Liver (tissue), 9 donors: ENCODE data around the gene LPAR6. TPM values are rescaled to one million over a fixed set of nuclear protein-coding genes. Genes with fewer than 3 reads are reported as not detected.
"Not testable (repeated sequence)": the region's sequence is repeated elsewhere in the genome, so short reads cannot be mapped to it uniquely, and the experiment has no call there.

ENCODE experiments used
- DNase-seq: peaks from one replicate; pipeline ENCODE4 v3.0.0-alpha.2; 2017; ENCODE audit warnings: low spot score
- H3K27ac ChIP-seq, 2 donors: one replicate each; pipeline ENCODE4 v1.7.0; 2013; ENCODE audit warnings: inconsistent platforms in 2 of 2, low read length in 2 of 2, control low read depth in 1 of 2, low read depth in 1 of 2, mild to moderate bottlenecking in 1 of 2
- H3K27me3 ChIP-seq, 4 donors: one replicate each; pipeline versions ENCODE4 v1.6.1 to v1.7.0; 2013; ENCODE audit warnings: low read length in 3 of 4, inconsistent platforms in 1 of 4, mild to moderate bottlenecking in 1 of 4, moderate library complexity in 1 of 4; ENCODE audit not compliant: control insufficient read depth in 4 of 4, insufficient read depth in 4 of 4
- H3K36me3 ChIP-seq, 4 donors: one replicate each; pipeline versions ENCODE4 v1.6.1 to v1.7.0; 2013; ENCODE audit warnings: low read length in 3 of 4, mild to moderate bottlenecking in 3 of 4, low read depth in 1 of 4, moderate library complexity in 1 of 4; ENCODE audit not compliant: control insufficient read depth in 4 of 4, insufficient read depth in 3 of 4
- H3K4me1 ChIP-seq, 4 donors: one replicate each; pipeline versions ENCODE4 v1.6.1 to v1.7.0; 2013; ENCODE audit warnings: low read length in 3 of 4, mild to moderate bottlenecking in 3 of 4, moderate library complexity in 1 of 4; ENCODE audit not compliant: control insufficient read depth in 4 of 4, insufficient read depth in 4 of 4
- H3K4me3 ChIP-seq, 3 donors: one replicate each; pipeline versions ENCODE4 v1.6.1 to v1.7.0; 2013; ENCODE audit warnings: low read length in 3 of 3, control low read depth in 1 of 3, low read depth in 1 of 3, mild to moderate bottlenecking in 1 of 3
- H3K9ac ChIP-seq, 2 donors: one replicate each; pipeline ENCODE4 v1.7.0; 2013; ENCODE audit warnings: low read length in 2 of 2, mild to moderate bottlenecking in 2 of 2, moderate library complexity in 2 of 2, control low read depth in 1 of 2, low read depth in 1 of 2
- H3K9me3 ChIP-seq, 4 donors: one replicate each; pipeline versions ENCODE4 v1.6.1 to v1.7.0; 2013; ENCODE audit warnings: low read length in 3 of 4; ENCODE audit not compliant: control insufficient read depth in 4 of 4
- GABPA ChIP-seq, 2 donors: IDR thresholded peaks in 1 of 2; conservative IDR thresholded peaks in 1 of 2; 2 replicates each; pipeline ENCODE4 v1.6.1; 2016; ENCODE audit warnings: antibody characterized with exemption in 2 of 2, mild to moderate bottlenecking in 1 of 2, moderate library complexity in 1 of 2
- HNF4G ChIP-seq: IDR thresholded peaks from 2 replicates; pipeline ENCODE4 v1.6.1; 2016; ENCODE audit warnings: antibody characterized with exemption
- JUND ChIP-seq, 2 donors: IDR thresholded peaks; 2 replicates each; pipeline ENCODE4 v1.6.1; 2016; ENCODE audit warnings: antibody characterized with exemption in 2 of 2
- NR2F2 ChIP-seq: IDR thresholded peaks from 2 replicates; pipeline ENCODE4 v1.6.1; 2016; ENCODE audit warnings: antibody characterized with exemption
- RAD21 ChIP-seq, 2 donors: IDR thresholded peaks; 2 replicates each; pipeline ENCODE4 v1.6.1; 2016; ENCODE audit warnings: antibody characterized with exemption in 2 of 2, mild to moderate bottlenecking in 2 of 2
- SP1 ChIP-seq: IDR thresholded peaks from 2 replicates; pipeline ENCODE4 v1.6.1; 2018; ENCODE audit warnings: antibody characterized with exemption, mild to moderate bottlenecking
- WGBS: extraction: QIAGEN DNeasy Blood & Tissue Kit; methylation state at CpG from one replicate; pipeline ENCODE4 v1.1.7; 2013; 5-methylcytosine and 5-hydroxymethylcytosine counted together
- polyA plus RNA-seq, 2 donors: library from polyadenylated mRNA; stranded (reverse) in 1 of 2; unstranded in 1 of 2; fragments of 200-250 nt in 1 of 2; fragments of >200 nt in 1 of 2; fragmentation: Nextera tagmentation in 1 of 2; extraction: Ambion mirVana in 1 of 2; gene quantifications; one replicate each; pipeline versions ENCODE4 v1.2.1 to v1.2.3, GENCODE V29; 2013 to 2015
- total RNA-seq, 2 donors: library from RNA; depleted of rRNA; stranded (reverse); fragments of >200 nt; gene quantifications; one replicate each; pipeline ENCODE4 v1.2.3, GENCODE V29; 2014
- TF ChIP-seq, protein P1 (sequence below): IDR thresholded peaks from 2 replicates; pipeline ENCODE4 v1.6.1; 2016; ENCODE audit warnings: antibody characterized with exemption
- TF ChIP-seq, protein P2 (sequence below): fragments of 150-350 bp; IDR thresholded peaks from 2 replicates; pipeline ENCODE4 v1.5.1; 2017; ENCODE audit warnings: improper control_type of control experiment, low read depth, low read length; ENCODE audit not compliant: missing input control
- TF ChIP-seq, protein P3 (sequence below): IDR thresholded peaks from 2 replicates; pipeline ENCODE4 v1.6.1; 2016; ENCODE audit warnings: antibody characterized with exemption, mild to moderate bottlenecking
- TF ChIP-seq, protein P4 (sequence below): IDR thresholded peaks from 2 replicates; pipeline ENCODE4 v1.6.1; 2016; ENCODE audit warnings: antibody characterized with exemption
- donor health status: healthy.
- donor health status: healthy.
- donor health status: healthy.
- donor health status: healthy.
- donor health status: healthy.

Gene LPAR6
- total and polyA plus RNA-seq, 4 donors: 5.9 to 12.4 (median 9.5) TPM

DNA sequence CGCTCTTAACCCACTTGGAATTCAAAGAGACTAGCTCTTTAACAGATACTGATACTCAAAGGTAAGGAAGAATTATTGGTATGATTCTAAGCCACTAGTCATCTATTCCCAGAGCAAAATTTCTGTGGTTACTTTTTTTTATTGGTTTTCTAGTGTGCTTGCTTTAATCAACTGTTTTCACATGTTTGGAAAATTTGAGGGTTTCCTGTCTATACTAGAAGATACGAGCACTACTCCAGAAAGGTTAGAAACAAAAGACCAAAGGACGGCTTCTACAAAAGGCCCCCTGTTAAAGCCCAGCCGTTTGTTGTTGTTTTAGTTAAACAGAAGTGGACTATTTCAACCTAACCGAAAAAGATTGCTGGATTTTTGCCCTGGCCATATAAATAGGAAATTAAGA lies 18.5 kb upstream of the LPAR6 start:
- Histone ChIP-seq H3K27me3 (no peaks in the 10 kb centered on the region), H3K9ac (no peak overlapping the region), H3K9me3 (no peaks in the 10 kb centered on the region), H3K27ac (no peak overlapping the region), H3K4me3 (no peak overlapping the region), H3K36me3 (no peaks in the 10 kb centered on the region), H3K4me1 (no peaks in the 10 kb centered on the region)
- DNase-seq: no peak
- WGBS: 76% methylated on average over 5 of the region's 5 CpGs
- TF ChIP-seq, protein P1, sequence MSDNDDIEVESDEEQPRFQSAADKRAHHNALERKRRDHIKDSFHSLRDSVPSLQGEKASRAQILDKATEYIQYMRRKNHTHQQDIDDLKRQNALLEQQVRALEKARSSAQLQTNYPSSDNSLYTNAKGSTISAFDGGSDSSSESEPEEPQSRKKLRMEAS: no peak
- TF ChIP-seq, protein P2, sequence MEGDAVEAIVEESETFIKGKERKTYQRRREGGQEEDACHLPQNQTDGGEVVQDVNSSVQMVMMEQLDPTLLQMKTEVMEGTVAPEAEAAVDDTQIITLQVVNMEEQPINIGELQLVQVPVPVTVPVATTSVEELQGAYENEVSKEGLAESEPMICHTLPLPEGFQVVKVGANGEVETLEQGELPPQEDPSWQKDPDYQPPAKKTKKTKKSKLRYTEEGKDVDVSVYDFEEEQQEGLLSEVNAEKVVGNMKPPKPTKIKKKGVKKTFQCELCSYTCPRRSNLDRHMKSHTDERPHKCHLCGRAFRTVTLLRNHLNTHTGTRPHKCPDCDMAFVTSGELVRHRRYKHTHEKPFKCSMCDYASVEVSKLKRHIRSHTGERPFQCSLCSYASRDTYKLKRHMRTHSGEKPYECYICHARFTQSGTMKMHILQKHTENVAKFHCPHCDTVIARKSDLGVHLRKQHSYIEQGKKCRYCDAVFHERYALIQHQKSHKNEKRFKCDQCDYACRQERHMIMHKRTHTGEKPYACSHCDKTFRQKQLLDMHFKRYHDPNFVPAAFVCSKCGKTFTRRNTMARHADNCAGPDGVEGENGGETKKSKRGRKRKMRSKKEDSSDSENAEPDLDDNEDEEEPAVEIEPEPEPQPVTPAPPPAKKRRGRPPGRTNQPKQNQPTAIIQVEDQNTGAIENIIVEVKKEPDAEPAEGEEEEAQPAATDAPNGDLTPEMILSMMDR: no peak
- TF ChIP-seq SP1: no peak
- TF ChIP-seq NR2F2: no peak

DNA sequence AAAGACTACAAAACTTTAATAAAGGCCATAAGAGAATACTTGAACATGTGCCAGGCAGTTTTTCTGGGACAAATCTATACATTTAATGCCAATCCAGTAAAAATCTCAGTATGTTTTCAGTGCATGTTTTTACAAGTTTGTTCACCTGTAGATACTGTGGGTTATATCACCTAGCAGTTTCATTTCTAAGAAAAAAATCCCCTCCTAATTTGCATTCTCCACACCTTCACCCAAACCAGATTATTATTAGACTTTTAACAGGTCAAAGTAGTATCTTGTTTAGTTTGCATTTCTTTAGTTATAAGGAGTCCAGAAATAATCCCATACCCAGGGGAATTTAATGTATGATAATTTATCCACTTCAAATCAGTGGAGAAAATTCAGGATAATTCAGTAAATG lies 17.0 kb upstream of the LPAR6 start:
- TF ChIP-seq, protein P3, sequence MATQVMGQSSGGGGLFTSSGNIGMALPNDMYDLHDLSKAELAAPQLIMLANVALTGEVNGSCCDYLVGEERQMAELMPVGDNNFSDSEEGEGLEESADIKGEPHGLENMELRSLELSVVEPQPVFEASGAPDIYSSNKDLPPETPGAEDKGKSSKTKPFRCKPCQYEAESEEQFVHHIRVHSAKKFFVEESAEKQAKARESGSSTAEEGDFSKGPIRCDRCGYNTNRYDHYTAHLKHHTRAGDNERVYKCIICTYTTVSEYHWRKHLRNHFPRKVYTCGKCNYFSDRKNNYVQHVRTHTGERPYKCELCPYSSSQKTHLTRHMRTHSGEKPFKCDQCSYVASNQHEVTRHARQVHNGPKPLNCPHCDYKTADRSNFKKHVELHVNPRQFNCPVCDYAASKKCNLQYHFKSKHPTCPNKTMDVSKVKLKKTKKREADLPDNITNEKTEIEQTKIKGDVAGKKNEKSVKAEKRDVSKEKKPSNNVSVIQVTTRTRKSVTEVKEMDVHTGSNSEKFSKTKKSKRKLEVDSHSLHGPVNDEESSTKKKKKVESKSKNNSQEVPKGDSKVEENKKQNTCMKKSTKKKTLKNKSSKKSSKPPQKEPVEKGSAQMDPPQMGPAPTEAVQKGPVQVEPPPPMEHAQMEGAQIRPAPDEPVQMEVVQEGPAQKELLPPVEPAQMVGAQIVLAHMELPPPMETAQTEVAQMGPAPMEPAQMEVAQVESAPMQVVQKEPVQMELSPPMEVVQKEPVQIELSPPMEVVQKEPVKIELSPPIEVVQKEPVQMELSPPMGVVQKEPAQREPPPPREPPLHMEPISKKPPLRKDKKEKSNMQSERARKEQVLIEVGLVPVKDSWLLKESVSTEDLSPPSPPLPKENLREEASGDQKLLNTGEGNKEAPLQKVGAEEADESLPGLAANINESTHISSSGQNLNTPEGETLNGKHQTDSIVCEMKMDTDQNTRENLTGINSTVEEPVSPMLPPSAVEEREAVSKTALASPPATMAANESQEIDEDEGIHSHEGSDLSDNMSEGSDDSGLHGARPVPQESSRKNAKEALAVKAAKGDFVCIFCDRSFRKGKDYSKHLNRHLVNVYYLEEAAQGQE: no peak
- TF ChIP-seq GABPA (IDR thresholded peaks at IDR 0.05 in 1 of 2, conservative IDR thresholded peaks at IDR 0.05 in 1 of 2) (no peak), RAD21 (IDR thresholded peaks at IDR 0.05) (no peak), HNF4G (no peak), JUND (IDR thresholded peaks at IDR 0.05) (no peak)
- TF ChIP-seq, protein P4, sequence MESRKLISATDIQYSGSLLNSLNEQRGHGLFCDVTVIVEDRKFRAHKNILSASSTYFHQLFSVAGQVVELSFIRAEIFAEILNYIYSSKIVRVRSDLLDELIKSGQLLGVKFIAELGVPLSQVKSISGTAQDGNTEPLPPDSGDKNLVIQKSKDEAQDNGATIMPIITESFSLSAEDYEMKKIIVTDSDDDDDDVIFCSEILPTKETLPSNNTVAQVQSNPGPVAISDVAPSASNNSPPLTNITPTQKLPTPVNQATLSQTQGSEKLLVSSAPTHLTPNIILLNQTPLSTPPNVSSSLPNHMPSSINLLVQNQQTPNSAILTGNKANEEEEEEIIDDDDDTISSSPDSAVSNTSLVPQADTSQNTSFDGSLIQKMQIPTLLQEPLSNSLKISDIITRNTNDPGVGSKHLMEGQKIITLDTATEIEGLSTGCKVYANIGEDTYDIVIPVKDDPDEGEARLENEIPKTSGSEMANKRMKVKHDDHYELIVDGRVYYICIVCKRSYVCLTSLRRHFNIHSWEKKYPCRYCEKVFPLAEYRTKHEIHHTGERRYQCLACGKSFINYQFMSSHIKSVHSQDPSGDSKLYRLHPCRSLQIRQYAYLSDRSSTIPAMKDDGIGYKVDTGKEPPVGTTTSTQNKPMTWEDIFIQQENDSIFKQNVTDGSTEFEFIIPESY: no peak
- Histone ChIP-seq H3K9ac (no peak overlapping the region), H3K4me1 (no peaks in the 10 kb centered on the region), H3K27ac (no peak overlapping the region), H3K9me3 (no peaks in the 10 kb centered on the region), H3K36me3 (no peaks in the 10 kb centered on the region), H3K4me3 (no peak overlapping the region), H3K27me3 (no peaks in the 10 kb centered on the region)
- no peak for DNase-seq

DNA sequence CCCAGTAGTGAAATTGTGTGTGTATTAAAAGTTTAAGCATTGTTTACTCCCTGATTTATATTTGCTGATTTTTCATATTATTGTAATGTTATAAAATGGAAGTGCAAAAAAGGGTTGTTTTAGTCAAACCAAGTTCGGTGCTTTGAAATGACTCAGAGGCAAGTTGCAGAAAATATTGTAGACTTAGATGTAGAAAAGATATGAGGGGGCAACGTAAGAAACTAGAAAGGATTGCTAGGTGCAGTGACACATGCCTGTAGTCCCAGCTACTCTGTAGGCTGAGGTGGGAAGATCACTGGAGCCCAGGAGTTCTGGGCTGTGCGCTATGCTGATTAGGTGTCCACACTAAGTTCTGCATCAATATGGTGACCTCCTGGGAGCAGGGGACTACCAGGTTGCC lies 16.1 kb upstream of the LPAR6 start:
- H3K27ac ChIP-seq: no peak overlapping the region
- no peaks in the 10 kb centered on the region for H3K9me3 ChIP-seq
- no peak for DNase-seq
- no peak overlapping the region for H3K9ac ChIP-seq
- H3K27me3 ChIP-seq: no peaks in the 10 kb centered on the region
- 97% methylated on average over 3 of the region's 3 CpGs for WGBS
- H3K4me3 ChIP-seq: no peak overlapping the region
- TF ChIP-seq NR2F2: no peak
- TF ChIP-seq, protein P3: no peak
- no peaks in the 10 kb centered on the region for H3K4me1 ChIP-seq
- H3K36me3 ChIP-seq: no peaks in the 10 kb centered on the region

DNA sequence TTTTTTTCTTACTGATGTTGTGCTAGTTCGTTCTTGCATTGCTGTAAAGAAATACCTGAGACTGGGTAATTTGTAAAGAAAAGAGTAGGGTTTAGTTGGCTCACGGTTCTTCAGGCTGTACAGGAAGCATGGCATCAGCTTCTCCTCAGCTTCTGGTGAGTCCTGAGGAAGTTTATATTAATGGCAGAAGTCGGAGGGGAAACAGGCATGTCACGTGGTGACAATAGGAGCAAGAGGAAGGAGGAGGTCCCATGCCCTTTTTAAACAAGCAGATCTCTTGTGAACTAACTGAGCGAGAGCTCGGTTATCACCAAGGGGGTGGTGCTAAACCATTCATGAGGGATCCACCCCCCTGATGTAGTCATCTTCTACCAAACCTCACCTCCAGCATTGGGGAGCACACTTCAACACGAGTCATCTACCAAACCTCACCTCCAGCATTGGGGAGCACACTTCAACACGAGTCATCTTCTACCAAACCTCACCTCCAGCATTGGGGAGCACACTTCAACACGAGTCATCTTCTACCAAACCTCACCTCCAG lies 13.9 kb upstream of the LPAR6 start:
- not testable (repeated sequence) for H3K27me3 ChIP-seq, H3K36me3 ChIP-seq, H3K4me3 ChIP-seq, H3K9me3 ChIP-seq, H3K9ac ChIP-seq, DNase-seq, H3K27ac ChIP-seq, H3K4me1 ChIP-seq
- WGBS: 88% methylated on average over 8 of the region's 9 CpGs
